HG03060 (cell line): ENCODE results near the gene HSFX1.

Source experiments
- ATAC-seq: cut with Tn5 transposase; IDR thresholded peaks from one replicate; pipeline ENCODE4 v1.9.1; 2021; ENCODE audit warnings: low read depth, moderate number of reproducible peaks; ENCODE audit not compliant: unreplicated experiment

The HSFX1 gene

DNA sequence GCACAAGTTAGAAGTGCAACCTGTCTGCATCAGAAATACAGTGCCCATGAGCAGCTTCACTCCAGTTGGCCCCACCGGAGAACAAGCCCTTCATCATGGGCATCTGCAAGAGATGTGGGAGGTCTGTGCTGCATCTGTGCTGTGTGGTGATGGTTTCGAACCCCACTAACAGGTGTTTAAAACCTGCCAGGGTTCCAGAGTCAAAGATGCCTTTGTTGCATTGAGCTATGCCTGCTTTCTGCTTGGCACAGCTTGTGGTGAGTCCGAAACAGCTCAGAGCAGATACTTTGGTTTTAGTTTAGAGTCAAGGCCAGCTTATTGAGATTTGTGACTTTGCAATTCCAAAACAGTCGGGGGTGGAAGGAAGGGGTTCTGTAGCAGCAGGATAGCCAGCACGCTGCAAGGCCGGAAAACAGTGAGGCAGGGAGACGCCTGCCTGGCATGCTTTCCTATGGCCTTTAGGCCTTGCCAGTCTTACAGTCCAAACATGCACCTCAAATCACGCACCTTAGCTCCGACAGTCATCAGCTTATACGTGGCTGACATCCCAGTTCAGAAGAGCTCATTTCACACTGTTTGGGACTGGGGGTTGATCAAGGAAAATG lies 29.7 kb downstream of the HSFX1 start:
- no peak for ATAC-seq

DNA sequence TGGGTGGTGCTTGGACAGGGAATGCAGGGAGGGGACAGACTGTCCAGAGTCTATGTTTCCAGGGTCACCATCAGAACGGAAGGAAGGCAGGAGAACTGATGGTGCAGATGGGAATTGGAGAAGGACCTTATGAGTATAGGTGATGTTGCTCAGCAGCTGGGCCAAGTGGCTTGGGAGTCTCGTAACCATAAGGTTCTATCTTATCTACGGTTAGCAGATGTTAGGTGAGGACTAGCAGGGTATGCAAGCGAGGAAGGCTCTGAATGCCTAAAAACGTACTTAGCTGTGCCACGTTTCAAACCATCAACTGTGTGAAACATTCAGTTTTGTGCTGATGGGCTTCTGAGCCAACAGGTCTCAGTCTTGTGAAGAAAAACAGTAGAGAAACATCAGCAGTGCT lies 30.2 kb downstream of the HSFX1 start:
- no peak for ATAC-seq

DNA sequence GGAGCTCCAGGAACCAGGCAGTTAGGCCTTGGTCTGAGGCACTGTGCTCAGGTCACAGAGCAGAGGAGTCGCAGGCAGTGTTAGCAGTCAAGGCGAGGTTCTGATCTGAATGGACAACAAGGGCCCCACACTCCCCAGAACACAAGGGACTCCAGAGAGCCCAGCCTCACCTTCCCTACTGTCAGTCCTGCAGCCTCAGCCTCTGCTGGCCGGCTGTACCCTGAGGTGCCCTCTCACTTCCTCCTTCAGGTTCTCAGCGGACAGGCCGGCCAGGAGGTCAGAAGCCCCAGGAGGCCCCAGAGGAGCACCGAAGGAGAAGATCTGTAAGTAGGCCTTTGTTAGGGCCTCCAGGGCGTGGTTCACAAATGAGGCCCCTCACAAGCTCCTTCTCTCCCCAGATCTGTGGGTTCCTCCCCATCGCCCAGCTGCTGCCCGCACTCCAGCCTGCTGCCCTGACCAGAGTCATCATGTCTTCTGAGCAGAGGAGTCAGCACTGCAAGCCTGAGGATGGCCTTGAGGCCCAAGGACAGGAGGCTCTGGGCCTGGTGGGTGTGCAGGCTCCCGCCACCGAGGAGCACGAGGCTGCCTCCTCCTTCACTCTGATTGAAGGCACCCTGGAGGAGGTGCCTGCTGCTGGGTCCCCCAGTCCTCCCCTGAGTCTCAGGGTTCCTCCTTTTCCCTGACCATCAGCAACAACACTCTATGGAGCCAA lies 34.0 kb downstream of the HSFX1 start:
- ATAC-seq: no peak

DNA sequence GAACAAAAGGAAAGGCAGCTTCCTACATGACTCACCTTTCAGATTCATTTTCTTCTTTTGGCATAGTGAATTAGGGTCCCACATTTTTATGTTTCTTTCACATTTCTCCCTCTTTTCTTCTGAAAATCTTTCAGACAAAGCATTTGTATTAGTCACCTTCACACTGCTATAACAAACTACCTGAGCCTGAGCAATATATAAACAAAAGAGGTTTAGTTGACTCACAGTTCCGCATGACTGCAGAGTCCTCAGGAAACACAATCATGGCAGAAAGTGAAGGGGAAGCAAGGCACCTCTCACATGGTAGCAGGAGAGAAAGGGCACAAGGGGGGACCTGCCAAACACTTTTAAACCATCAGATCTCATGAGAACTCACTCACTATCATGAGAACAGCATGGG lies 44.8 kb downstream of the HSFX1 start:
- ATAC-seq: no peak

DNA sequence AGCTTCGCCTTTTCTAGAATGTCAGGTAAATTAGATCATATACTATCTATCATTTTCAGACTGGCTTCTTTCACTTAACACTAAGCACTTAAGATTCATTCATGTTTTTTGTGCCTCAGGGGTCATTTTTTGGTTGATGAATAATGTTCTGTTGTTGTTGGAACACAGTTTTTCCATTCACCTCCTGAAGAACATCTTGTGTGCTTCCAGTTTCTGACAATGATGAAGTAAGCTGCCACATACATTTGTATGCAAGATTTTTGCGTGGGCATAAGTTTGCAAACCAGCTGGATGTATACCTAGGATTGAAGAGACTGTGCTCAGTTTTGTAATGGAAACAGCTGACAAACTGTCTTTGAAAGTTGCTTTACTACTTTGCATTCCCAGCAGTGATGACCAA lies 45.5 kb downstream of the HSFX1 start:
- no peak for ATAC-seq

DNA sequence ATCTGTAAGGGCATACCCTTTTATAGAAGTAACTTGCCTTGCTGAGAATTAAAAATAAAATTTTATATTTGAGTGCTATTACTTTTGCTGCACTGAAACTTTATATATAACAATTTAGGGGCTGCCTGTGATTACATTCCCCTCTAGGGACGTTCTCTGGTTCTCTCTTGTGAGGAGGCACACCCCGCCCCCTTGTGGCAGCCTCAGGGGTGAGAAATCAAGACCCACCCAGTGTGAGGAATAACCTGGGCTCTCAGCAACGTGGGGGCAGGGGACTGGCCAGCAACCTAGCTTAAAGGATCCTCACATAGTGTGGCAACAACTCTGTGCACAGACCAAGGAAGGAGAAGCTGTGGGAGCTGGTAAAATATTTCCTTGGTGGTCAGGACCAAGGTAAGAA lies 51.6 kb downstream of the HSFX1 start:
- no peak for ATAC-seq
